GM21825 (cell line): ENCODE measurements around the gene PIEZO1.
"Not testable (repeated sequence)": the region's sequence is repeated elsewhere in the genome, so short reads cannot be mapped to it uniquely, and the experiment has no call there.

Source experiments
- ATAC-seq: cut with Tn5 transposase; IDR thresholded peaks from one replicate; pipeline ENCODE4 v1.9.1; 2021; ENCODE audit warnings: mild to moderate bottlenecking, moderate library complexity; ENCODE audit not compliant: unreplicated experiment

The PIEZO1 gene

DNA sequence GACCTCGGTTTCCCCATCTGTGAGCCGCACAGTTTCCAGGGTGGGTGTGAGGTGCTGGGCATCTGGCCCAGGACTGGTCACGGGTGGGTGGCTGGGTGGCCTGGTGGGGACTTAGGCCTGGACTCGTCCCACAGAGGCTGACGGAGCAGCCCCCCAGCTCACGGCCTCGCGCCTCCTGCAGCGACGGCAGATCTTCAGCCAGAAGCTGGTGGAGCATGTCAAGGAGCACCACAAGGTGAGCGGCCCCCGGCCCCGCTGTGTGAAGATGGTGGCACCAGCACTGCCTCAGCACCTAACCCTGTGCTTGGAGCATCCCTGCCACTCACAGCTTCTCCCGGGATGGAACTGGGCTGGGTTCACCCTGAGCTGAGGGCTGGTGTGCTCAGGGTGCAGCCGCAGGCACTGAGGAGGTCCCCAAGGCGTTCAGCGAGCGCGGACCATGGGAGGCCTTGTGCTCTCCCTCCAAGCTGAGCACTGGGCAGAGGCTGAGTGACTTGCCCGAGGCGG lies 20.9 kb upstream of the PIEZO1 start:
- no peak for ATAC-seq

DNA sequence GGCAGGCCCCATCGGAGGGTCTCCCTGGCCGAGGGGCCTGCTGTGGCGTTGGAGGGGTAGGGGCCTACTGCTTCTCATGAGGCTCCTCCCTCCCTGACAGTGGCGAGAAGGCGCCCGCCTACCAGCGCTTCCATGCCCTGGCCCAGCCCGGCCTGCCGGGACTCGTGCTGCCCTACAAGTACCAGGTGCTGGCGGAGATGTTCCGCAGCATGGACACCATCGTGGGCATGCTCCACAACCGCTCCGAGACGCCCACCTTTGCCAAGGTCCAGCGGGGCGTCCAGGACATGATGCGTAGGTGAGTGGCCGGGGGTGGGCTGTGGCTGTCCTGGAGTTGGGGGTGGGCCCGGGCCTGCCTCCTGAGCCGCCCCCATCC lies 20.3 kb upstream of the PIEZO1 start:
- no peak for ATAC-seq

DNA sequence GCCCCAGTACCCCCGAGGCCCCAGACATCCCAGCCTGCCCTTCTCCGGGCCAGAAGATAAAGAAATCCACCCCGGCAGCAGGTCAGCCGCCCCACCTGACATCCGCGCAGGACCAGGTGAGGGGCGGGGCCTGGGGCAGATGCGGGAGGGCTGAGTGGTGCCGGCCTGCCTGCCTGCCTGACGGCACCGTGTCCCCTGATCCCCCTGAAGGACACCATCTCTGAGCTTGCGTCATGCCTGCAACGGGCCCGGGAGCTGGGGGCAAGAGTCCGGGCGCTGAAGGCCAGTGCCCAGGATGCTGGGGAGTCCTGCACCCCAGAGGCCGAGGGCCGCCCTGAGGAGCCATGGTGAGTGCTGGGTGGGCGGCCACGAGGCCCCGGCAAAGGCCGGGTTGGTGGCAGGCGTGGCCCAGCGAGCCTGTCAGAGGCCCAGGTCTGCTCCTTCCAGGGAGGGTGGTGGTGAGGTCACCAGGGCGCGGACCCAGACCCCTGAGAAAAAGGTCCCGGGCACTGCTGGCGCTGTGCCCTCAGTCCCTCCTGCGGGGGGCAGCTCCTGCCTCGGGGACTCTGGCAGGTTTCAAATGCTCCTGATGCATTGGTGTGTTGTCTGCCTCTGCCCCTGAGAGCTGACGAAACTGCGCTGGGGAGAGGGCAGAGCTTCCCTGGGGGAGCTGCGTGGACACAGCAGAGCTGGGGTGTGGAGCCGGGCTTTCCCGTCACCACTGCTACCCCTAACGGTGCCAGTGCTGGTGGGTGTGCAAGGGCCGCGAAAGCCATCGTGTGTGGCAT lies 19.7 kb upstream of the PIEZO1 start:
- no peak for ATAC-seq

DNA sequence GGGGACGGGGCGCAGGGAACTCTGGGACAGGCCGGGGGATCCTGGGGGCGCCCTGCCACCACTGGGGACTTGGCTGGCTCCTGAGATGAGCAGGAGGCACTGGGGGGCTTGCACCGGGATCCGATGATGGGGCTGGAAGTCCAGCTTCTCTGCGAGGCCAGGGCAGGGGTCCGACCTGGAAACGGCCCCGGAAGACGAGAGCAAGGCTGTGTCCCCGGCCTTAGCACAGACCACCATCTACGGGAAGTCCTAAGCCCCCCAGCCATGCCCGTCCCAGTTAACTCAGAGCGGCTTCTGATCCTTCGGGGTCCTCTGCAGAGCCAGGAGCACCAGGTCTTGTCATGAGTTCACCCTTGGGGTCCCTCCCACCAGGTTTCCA lies 19.1 kb upstream of the PIEZO1 start:
- ATAC-seq: no peak

DNA sequence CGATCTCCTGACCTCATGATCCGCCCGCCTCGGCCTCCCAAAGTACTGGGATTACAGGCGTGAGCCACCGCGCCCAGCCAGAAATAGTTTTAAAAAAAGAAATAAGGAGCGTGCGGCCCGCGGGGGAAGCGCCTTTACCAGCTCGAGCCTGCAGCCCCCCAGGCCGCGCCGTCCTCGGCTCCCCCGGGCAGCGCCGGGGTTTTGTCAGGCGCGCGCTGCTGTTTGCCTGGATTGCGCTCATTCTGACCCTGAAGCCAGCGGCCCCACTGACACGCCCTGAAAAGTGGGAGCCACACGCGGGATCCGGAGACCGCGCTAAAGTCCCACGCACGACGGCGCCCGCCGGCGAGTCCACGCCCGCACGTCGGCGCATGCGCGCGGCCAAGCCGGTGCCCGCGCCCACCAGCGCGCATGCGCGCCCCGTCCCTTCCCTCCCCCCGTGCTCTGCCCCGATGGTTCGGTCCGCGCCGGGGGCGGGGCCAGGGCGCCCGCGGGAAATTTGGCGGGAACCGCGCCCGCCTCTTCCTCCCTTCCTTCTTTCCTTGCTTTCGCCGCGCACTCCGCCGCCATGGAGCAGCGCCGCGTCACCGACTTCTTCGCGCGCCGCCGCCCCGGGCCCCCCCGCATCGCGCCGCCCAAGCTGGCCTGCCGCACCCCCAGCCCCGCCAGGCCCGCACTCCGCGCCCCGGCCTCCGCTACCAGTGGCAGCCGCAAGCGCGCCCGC lies 18.4 kb upstream of the PIEZO1 start, which contains the start of gene CDT1:
CDT1 (plus strand) TSS at position 526 of the 724 bp plus-strand sequence; CDS start at position 569, 43 bp downstream.
- ATAC-seq: peak; percentile 26

DNA sequence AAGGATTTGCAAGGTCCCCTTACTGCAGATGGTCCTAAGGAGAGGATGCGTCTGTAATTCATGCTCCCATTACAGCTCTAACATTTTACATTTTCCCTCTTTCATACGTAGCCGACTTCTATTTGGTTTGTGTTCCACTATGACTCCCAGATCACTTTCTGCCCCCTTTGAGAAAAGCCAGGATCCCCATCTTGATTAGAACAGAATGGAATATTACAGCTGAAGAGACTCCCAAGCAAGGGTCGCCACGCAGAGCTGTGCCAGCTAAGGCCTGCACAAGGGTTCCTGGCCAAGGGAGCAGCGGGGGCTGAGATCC lies 15.2 kb upstream of the PIEZO1 start:
- no peak for ATAC-seq

DNA sequence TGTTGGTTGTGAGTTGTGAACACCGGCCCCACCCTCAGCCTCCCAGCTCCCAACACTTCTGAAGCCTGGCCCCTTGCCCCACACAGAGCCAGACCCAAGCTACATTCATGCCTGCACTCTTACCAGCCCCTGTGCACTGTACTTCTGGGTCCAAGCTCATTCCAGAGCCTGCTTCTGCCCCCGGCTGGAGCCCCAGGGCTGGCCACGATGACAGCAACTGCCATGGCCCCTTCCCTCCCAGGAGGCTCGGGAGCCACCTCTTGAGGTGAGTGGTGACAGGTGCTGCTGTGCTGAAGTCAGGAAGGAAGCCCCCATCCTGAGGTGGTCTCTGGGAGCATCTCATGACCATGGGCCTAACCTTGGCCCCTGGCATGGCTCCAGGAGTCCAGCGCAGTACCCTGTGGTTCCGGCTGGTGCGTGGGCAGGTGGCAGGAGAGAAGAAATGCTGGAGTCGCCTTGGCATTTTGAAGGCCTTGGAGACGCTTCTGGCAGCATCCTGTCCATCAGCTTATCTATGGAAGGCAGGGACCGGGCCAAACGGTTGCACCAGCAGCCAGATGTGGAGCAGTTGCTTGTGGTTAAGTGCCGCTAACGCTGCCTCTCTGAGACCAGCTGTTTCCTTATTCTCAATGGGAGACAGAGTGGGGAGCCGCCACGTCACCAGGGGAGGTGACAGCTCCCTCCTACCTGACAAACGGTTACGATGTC lies 14.7 kb upstream of the PIEZO1 start:
- ATAC-seq: no peak

DNA sequence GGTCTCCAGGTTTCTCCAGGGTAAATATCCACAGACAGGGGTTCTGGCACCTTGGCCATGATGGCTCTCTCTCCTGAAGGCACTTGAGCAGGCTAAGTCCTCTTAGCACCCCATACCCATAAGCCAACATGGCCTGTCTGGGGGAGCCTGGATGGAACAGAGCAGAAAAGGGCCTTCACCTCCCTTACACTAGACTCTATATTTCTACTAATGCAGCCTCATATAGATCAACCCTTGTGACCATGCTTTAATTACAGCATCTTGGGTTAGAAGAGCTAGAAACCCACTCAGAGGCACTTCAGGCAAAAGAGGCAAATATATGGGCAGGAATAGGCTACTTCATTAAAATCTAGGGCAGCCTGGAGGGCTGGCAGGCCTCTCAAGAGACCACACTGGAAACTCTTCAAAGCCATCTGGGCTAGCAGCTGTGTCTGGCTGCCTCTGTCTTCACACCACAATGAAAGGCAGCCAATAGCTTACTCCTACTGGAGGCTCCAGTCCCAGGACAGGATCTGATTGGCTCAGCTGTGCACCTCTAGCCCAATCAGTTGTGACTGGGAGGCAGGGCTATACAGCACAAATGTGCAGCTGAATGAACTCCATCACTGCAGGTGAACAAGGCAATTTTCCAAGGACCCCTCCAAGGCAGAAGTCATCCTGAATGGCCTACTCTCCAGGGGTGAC lies 13.9 kb upstream of the PIEZO1 start:
- ATAC-seq: no peak

DNA sequence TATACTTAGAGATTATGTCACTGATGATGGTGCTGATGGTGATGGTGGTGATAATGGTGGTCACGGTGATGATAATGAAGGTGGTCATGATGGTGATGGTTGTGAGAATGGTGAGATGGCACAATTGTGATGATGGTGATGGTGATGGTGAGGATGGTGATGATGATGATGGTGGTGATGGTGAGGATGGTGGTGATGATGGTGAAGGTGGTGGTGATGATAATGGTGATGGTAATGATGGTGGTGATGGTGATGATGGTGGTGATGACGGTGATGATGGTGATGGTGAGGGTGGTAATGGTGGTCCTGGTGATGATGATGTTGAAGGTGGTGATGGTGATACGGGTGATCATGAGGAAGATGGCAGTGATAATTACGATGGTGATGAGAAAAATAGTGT lies 13.1 kb upstream of the PIEZO1 start:
- ATAC-seq: no peak

DNA sequence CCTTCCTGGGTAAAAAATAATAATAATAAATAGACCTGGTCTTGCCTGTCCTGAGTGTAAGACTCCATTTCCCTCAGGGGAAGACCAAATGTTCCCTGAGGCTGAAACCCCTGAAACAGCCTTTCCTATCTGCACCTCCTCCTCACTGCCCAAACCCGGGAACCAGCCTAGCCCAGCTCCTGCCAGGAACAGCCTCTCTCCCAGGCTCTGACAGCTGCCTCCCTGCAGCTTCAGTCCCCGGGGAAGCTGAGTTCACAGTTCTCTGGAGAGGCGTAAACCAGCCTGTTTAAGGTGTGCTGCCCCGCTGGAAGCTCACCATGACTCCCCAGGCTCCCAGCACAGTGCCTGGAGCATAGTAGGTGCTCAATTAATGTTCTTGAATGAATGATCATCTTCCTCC lies 11.3 kb upstream of the PIEZO1 start:
- ATAC-seq: no peak

DNA sequence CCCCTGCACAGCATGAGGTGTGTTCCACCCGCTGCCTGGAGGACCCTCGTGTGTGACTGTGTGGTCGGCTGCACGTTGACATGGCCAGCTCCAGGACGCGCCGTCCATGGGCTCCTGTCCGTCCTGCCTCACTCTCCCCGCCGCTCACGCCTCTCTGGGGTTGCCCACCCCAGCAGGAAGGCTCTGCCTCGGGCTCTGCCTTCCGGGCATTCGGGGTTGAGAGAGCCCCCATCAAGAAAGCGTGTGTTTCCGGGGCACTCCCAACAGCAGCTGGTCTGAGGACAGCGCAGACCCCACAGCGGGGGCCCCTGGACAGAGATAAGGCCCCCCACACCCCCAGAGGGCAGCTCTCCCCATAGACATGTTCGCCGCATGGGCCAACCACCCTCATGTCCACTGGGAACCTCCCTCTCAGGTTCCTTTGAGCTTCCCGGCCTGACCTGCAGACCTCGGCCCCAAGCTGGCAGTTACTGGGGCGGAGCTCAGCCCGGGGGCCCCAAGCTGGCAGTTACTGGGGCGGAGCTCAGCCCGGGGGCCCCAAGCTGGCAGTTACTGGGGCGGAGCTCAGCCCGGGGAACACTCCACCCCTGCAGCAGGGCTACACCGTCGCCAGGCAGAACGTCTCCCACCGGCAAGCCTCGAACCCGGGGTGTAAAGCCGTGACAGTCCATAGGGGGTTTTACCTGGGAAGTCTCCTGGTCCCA lies 8.4 kb upstream of the PIEZO1 start:
- ATAC-seq: no peak

DNA sequence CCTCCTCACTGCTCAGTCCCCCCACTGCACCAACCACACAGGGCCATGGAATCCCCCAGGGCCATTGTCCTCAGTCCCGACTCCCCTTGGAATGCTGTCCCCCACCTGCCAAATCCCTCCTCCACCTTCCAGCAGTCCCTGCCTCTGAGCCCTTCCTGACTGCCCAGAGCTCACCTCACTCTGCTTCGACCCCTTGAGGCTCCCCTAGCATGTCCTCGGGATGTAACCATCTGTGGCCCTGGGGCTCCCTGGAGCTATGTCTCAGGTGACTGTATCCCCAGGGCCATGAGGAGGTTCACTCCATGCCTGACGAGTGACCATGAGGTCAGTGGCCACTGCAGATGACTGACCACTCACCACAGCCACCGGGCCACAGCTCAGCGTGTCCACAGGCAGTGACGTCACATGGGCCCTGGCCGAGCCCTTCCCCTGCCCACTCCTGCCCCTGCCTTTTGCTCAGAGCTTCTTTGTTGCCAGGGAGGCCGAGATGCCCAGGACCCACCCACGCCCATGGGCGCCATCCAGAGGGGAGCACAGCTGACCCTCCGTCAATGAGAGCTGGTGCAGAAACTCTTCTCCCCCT lies 7.7 kb upstream of the PIEZO1 start:
- ATAC-seq: no peak

DNA sequence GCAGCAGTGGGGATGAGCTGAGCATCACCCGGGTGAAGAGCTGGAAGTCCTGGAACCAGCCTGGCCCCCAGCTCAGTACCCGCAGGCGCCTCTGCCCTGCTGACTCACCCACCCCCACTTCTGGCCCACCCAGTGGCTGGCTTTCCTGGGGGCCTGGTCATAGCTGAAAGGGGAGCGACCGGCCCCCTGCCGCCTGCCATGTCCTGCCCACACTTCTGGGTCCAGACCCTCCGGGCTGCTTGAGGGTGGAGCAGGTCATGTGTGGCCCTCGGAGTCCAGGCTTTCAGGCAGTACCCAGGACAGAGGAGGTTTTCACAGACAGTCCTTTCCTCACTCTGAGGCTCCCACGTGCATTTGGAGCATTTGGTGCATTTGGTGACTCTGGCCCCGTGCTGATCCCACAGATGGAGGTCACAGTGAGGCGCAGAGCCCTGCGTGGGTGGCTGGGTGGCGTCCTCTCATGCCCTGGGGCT lies 7.1 kb upstream of the PIEZO1 start:
- ATAC-seq: no peak

DNA sequence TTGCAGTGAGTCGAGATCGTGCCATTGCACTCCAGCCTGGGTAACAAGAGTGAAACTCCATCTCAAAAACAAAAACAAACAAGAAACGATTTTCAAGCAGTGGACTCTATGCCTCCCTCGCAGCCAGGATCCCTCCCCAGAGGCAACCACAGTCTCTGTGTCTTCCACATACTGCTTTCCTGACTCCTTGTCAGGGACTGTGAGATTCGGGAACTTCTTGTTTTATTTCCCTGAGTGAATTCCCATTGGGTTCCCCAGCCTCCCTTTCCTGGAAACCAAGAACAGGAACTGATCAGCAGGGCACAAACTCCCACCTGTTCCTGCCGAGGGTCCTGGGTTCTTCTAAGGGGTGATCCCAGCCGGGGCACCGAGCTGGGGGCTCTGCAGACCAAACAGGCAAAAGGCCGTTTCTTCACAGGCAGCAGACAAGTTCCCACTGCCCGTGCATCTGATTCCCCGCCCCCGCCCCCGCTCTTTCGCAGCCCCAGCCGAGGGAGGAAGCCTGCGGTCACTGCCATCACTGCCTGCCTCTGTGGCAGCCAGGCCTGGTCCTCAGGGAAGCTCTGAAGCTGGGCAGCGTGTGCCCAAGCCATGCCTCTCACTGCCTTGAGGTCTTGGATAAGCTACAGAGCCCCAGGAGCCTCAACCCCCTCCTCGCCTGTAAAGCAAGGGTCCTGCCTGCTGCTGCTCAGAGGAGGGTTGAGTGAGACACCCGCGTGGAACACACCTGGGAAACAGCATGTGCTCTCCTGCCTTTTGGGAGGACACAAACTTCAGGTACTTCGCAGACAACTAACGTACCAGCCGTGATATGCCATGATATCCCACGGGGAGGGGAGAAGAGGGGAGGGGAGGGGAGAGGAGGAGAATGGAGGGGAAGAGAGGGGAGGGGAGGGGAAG lies 5.5 kb upstream of the PIEZO1 start:
- ATAC-seq: no peak

DNA sequence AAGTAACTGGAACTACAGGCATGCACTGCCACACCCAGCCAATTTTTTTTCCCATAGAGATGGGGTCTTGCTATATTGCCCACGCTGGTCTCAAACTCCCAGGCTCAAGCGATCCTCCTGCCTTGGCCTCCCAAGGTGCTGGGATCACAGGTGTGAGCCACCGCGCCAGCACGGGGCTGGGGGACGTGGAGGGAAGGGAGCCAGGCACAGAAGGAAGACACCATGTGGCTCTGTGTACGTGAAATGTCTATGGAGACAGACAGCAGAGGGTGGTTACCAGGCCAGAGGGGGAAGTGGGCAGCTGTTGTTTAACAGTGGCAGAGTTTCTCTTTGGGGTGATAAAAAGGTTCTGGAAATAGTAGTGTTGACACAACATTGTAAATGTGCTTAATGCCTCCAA lies 4.6 kb upstream of the PIEZO1 start:
- no peak for ATAC-seq

DNA sequence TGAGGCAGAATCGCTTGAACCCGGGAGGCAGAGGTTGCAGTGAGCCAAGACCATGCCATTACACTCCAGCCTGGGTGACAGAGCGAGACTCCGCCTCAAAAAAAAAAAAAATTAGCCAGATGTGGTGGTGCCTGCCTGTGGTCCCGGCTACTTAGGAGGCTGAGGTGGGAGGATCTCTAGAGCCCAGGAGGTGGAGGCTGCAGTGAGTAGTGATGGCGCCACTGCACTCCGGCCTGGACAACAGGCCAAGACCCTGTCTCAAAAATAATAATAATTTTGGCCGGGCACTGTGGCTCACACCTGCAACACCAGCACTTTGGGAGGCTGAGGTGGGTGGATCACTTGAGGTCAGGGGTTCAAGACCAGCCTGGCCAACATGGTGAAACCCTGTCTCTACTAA lies 3.7 kb upstream of the PIEZO1 start:
- ATAC-seq: not testable (repeated sequence)

DNA sequence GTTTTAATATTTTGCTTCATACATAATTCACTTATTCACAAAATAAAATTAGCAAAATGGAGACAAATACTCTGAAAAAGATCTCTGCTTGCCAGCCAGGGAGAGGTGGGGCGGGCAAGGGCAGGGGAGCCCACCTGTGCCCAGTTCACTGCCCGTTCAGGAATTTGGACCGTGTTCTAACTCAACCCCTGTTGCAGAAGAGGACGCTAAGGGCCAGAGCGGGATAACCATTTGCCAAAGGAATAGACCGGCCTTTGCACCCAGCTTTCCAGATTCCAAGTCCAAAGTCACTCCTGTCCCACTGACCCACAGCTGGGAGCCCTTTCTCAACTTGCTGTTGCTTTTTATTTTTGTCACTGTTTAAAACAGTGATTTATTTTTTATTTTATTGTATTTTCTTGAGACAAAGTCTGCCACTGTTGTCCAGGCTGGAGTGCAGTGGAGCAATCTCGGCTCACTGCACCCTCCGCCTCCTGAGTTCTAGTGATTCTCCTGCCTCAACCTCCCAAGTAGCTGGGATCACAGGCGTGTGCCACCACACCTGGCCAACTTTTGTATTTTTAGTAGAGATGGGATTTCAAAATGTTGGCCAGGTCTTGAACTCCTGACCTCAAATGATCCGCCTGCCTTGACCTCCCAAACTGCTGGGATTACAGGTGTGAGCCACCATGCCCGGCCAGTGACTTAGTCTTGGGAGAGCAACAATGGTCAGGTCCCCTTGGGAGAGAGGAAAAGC lies 2.7 kb upstream of the PIEZO1 start:
- ATAC-seq: no peak

DNA sequence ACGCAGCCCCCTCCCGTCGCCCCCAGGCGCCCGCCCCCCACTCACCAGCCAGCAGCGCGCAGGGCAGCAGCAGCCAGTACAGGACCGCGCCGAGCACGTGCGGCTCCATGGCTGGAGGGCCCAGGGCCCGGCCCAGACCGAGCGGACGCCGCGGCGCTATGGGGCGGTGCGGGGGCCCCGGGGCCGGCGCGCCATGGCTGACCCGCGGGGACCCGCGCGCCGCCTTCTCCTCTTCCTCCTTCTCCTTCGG lies 239 bp downstream of the PIEZO1 start:
- no peak for ATAC-seq
